H1 (cell line): ENCODE measurements around the gene SH2D4B. TPM values are rescaled to one million over a fixed set of nuclear protein-coding genes. Genes with fewer than 3 reads are reported as not detected.

Source experiments
- EGR1 ChIP-seq: IDR thresholded peaks from 2 replicates; pipeline ENCODE4 v1.6.1; 2011; ENCODE audit warnings: low read depth, low read length, borderline replicate concordance
- KDM4A ChIP-seq: IDR thresholded peaks from one replicate; pipeline ENCODE4 v1.7.1; 2012; ENCODE audit warnings: low read depth, mild to moderate bottlenecking, moderate library complexity, low read length, inconsistent platforms; ENCODE audit not compliant: severe bottlenecking
- PHF8 ChIP-seq: fragments of 200-600 bp; sonication (generic); conservative IDR thresholded peaks from 2 replicates; pipeline ENCODE4 v1.7.1; 2012; ENCODE audit warnings: low read depth, mild to moderate bottlenecking, inconsistent platforms, low read length, moderate library complexity
- polyA plus RNA-seq, 7 experiments: library from polyadenylated mRNA; depleted of rRNA in 3 of 7; stranded (reverse) in 5 of 7; unstranded in 2 of 7; fragments of >200 nt in 5 of 7; fragments of 200-250 nt in 2 of 7; gene quantifications; 1 replicate in 5 of 7; 2 replicates in 1 of 7; 4 replicates in 1 of 7; pipeline versions ENCODE4 v1.2.1 to v1.2.3, GENCODE V29; 2011 to 2013; ENCODE audit warnings: missing spikeins in 2 of 7, mixed read lengths in 2 of 7
- total RNA-seq: library from RNA; stranded (reverse); fragmentation: NEBNext Ultra II Directional; extraction: Animal tissue kit (Norgen Biotek cat#: 25700); gene quantifications from 2 replicates; pipeline ENCODE4 v1.2.1, GENCODE V29; 2021

The SH2D4B gene
- total and polyA plus RNA-seq, 2 of the 8 experiments (the other 6 are each of a cell fraction or from before 2014, with no cell fraction given), result 0.06 to 0.13 TPM

DNA sequence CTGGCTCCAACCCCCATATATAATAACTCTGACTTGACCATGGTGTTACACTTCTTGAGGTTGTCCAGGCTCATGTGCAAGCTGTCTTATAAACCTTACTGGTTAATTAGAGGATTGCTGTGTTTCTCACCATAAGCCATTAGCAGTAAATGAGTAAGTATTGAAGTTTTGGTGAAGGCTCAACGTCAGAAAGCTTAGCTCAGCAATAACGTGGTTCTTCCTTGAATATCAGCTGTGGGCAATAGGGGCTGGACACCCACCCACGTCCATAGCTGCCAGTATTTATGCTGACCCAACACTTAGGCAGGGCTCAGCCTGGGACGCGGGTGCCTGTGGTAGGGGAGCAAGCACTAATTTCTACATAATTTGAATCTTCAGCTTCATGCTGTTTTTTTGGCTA lies 134.1 kb downstream of the SH2D4B start (continued):
- TF ChIP-seq PHF8, result no peak
- TF ChIP-seq EGR1, result no peak
- no peak for TF ChIP-seq KDM4A
